ENCODE data around the gene VEGFD.

The VEGFD gene

DNA sequence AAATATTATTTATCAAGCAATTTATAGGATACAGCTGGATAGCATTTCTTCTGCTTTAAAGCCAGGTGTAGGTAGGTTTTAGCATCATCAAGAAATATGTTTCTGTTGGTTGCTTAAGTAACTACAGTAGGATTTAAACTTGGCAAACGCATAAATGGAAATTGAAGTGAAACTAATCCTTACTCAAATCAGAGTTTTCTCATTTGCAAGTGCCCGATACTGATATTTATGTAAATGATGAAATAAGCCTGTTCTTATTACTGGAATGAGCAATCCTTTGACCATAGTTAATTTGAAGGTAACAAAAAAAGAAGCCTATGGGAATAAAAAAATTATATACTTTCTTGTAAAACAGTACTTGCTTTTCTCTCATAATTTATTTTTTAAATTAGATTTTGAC lies 25.7 kb downstream of the VEGFD start:
- Histone ChIP-seq H3K9ac (ENCODE audit: low read depth, low read length) (no peak overlapping the region), H3K27ac (ENCODE audit: low read depth, low read length) (no peak overlapping the region), H3K36me3 (ENCODE audit: control insufficient read depth, insufficient read depth, low read length) (no peaks in the 10 kb centered on the region), H3K27me3 (ENCODE audit: control insufficient read depth, insufficient read depth, low read length) (no peaks in the 10 kb centered on the region; the same call in 1 of the 2 replicates), H3K4me3 (ENCODE audit: low read depth, low read length) (no peak overlapping the region), H3K4me1 (ENCODE audit: control insufficient read depth, insufficient read depth, low read length) (no peaks in the 10 kb centered on the region), H3K9me3 (ENCODE audit: control insufficient read depth, insufficient read depth, low read length) (peaks cover 3% of the 10 kb centered on the region; the same call in 1 of the 2 replicates)

DNA sequence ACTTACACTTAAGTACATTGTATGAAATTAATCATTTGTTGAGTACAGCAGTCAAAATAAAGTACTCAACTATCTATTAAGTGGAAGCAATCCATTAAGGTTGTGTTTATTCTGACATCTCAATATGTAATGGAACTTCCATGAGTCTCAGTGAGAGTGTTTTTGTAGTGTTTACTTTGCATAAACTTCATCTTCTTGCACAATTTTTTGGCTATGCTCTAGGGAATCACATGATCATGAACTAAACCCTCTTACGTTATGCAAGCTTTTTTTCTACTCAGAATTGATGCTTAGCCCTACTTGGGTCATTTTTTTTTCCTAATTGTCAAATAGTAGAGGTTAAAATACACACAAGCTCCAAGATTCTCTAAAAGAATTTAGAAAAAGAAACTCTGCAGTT lies 27.8 kb downstream of the VEGFD start:
- Histone ChIP-seq H3K27ac (ENCODE audit: low read depth, low read length) (no peak overlapping the region), H3K9me3 (ENCODE audit: control insufficient read depth, insufficient read depth, low read length) (peaks cover 3% of the 10 kb centered on the region; the same call in 1 of the 2 replicates), H3K36me3 (ENCODE audit: control insufficient read depth, insufficient read depth, low read length) (no peaks in the 10 kb centered on the region), H3K4me1 (ENCODE audit: control insufficient read depth, insufficient read depth, low read length) (no peaks in the 10 kb centered on the region), H3K9ac (ENCODE audit: low read depth, low read length) (no peak overlapping the region), H3K27me3 (ENCODE audit: control insufficient read depth, insufficient read depth, low read length) (no peaks in the 10 kb centered on the region; the same call in 1 of the 2 replicates), H3K4me3 (ENCODE audit: low read depth, low read length) (no peak overlapping the region)

DNA sequence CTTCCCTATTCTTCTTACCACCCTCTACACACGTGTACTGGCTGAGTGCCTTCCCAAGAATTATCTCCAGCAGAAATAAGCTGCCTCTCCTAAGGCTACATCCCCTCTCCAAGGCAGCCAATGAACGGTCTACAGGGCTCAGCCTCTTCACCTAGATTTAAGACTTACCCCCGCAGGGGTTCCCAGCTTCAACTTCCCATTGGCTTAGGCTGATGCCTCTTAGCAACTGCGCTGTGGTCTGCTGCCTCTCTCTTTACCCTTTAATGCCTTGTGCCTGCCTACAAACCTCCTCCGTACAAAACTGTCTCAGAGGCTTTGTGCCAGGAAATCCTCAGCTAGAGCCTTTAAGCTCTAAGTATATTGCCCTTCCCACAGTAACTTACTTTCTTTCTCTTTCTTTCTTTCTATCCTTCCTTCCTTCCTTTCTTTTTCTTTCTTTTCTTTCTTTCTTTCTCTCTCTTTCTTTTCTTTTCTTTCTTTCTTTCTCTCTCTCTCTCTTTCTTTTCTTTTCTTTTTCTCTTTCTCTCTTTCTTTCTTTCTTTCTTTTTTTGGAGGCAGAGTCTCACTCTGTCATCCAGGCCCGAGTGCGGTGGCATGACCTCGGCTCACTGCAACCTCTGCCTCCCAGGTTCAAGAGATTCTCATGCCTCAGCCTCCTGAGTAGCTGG lies 33.8 kb downstream of the VEGFD start:
- H3K9ac ChIP-seq (ENCODE audit: low read depth, low read length) = no peak overlapping the region
- H3K4me3 ChIP-seq (ENCODE audit: low read depth, low read length) = no peak overlapping the region
- H3K27ac ChIP-seq (ENCODE audit: low read depth, low read length) = no peak overlapping the region
- no peaks in the 10 kb centered on the region for H3K4me1 ChIP-seq (ENCODE audit: control insufficient read depth, insufficient read depth, low read length)
- no peaks in the 10 kb centered on the region for H3K36me3 ChIP-seq (ENCODE audit: control insufficient read depth, insufficient read depth, low read length)
- H3K9me3 ChIP-seq (ENCODE audit: control insufficient read depth, insufficient read depth, low read length) = no peaks in the 10 kb centered on the region
- peaks cover 24% of the 10 kb centered on the region for H3K27me3 ChIP-seq (ENCODE audit: control insufficient read depth, insufficient read depth, low read length)

DNA sequence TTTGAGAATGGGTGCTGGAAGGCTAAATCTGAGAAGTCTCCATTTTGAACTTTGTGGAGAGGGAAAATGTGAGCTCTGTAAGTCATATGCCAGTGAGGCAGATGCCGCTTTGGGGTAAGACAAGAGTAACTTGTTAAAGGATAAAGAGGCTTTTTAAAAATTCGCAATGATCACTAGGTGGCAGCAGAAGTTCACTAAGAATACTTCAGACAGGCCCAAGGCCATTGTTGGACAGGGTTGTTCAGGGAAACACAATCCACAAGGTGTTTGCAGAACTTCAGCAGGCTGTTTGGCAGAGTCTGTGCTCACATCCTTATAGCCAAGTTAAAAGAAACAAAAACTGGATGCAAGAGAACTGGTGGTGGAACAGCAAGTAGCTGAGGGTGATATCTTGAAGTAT lies 35.2 kb downstream of the VEGFD start:
- peaks cover 4% of the 10 kb centered on the region; the same call in 1 of the 2 replicates for H3K4me1 ChIP-seq (ENCODE audit: control insufficient read depth, insufficient read depth, low read length)
- H3K4me3 ChIP-seq (ENCODE audit: low read depth, low read length) = no peak overlapping the region
- H3K27ac ChIP-seq (ENCODE audit: low read depth, low read length) = no peak overlapping the region
- H3K9me3 ChIP-seq (ENCODE audit: control insufficient read depth, insufficient read depth, low read length) = no peaks in the 10 kb centered on the region
- H3K27me3 ChIP-seq (ENCODE audit: control insufficient read depth, insufficient read depth, low read length) = peaks cover 31% of the 10 kb centered on the region
- H3K36me3 ChIP-seq (ENCODE audit: control insufficient read depth, insufficient read depth, low read length) = no peaks in the 10 kb centered on the region
- no peak overlapping the region for H3K9ac ChIP-seq (ENCODE audit: low read depth, low read length)

DNA sequence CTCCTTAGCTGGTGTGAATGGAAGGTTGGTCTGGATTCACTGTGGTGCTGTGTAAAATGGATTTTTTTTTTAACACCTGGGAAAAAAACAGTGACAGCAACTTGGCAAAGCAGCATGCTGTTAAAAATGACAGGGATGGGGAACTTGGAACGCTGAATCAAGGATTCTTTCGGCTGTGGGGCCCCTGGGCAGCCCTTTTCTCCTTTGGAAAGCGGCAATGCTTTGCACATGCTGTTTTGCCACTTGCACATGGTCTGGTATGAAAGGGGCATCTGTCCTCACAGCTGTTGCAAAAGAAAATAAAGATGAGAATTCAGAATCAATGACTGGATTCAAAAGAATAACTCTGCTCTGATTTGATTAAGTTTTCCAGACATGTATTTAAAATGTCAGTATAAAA lies 38.2 kb downstream of the VEGFD start:
- Histone ChIP-seq H3K27ac (ENCODE audit: low read depth, low read length) (no peak overlapping the region), H3K27me3 (ENCODE audit: control insufficient read depth, insufficient read depth, low read length) (peaks cover 46% of the 10 kb centered on the region), H3K4me1 (ENCODE audit: control insufficient read depth, insufficient read depth, low read length) (peaks cover 5% of the 10 kb centered on the region; the same call in 1 of the 2 replicates), H3K9ac (ENCODE audit: low read depth, low read length) (no peak overlapping the region), H3K9me3 (ENCODE audit: control insufficient read depth, insufficient read depth, low read length) (no peaks in the 10 kb centered on the region), H3K4me3 (ENCODE audit: low read depth, low read length) (no peak overlapping the region), H3K36me3 (ENCODE audit: control insufficient read depth, insufficient read depth, low read length) (no peaks in the 10 kb centered on the region)

DNA sequence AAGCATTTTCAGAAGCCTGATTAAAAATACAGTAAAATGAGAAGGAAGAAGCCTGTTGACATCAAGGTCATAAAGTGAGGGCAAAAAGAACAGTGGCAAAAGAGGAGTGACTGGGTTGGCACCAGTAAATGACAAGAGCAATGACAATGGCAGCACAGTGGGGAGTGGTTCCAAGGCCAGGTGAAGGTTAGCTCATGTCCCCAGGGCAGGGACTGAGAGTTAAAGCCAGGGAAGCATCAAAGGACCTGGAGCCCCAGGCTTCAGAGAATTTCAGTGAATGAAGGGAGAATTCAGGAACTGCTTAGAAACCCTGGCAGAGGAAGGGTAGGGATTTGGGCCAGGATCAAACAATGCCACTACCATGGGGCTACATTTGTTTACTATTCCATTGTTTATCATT lies 40.1 kb downstream of the VEGFD start:
- Histone ChIP-seq H3K36me3 (ENCODE audit: control insufficient read depth, insufficient read depth, low read length) (no peaks in the 10 kb centered on the region), H3K9me3 (ENCODE audit: control insufficient read depth, insufficient read depth, low read length) (no peaks in the 10 kb centered on the region), H3K4me3 (ENCODE audit: low read depth, low read length) (no peak overlapping the region), H3K9ac (ENCODE audit: low read depth, low read length) (no peak overlapping the region), H3K27me3 (ENCODE audit: control insufficient read depth, insufficient read depth, low read length) (peaks cover 46% of the 10 kb centered on the region), H3K27ac (ENCODE audit: low read depth, low read length) (no peak overlapping the region), H3K4me1 (ENCODE audit: control insufficient read depth, insufficient read depth, low read length) (peaks cover 5% of the 10 kb centered on the region; the same call in 1 of the 2 replicates)

DNA sequence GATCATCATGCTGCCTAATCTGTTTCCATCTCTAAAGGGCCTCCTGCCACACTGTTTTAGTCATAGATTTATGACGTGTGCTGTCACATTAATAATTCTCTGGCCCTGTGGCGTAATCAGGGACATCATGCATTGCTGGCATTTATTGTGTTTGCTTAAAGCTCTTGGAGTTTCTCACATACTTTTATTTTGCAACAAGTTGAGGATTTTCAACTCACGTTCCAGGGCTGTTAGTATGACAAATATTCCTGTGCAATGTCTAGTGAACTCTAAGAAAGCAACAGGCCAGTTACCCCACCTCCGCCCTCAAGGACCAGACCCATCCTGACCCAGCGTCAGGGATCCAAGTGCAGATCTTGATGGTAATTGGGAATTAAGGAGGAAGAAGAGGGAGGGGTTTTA lies 41.1 kb downstream of the VEGFD start:
- H3K4me1 ChIP-seq (ENCODE audit: control insufficient read depth, insufficient read depth, low read length) = peaks cover 5% of the 10 kb centered on the region; the same call in 1 of the 2 replicates
- H3K4me3 ChIP-seq (ENCODE audit: low read depth, low read length) = no peak overlapping the region
- H3K36me3 ChIP-seq (ENCODE audit: control insufficient read depth, insufficient read depth, low read length) = no peaks in the 10 kb centered on the region
- no peaks in the 10 kb centered on the region for H3K9me3 ChIP-seq (ENCODE audit: control insufficient read depth, insufficient read depth, low read length)
- peaks cover 48% of the 10 kb centered on the region for H3K27me3 ChIP-seq (ENCODE audit: control insufficient read depth, insufficient read depth, low read length)
- H3K9ac ChIP-seq (ENCODE audit: low read depth, low read length) = no peak overlapping the region
- no peak overlapping the region for H3K27ac ChIP-seq (ENCODE audit: low read depth, low read length)

DNA sequence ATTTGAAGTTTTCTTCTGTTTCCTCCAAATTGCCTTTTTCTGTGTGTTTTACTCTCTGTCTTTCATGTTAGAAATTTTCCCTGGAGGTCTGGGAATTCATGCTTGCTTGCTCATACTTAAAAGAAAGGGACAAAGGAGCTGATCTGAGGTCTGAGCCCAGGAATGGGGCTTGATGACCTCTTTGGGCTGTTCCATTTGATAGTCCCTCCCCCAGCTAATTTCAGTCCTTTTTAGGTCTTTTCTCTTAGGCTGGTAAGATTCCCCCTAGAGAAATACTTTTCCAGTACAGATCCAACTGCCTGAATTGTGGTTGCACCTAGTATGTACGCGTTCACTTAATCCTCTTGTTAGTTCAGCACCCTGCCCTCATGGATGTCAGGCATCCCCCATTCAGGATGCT lies 43.3 kb downstream of the VEGFD start:
- peaks cover 40% of the 10 kb centered on the region for H3K27me3 ChIP-seq (ENCODE audit: control insufficient read depth, insufficient read depth, low read length)
- no peaks in the 10 kb centered on the region for H3K36me3 ChIP-seq (ENCODE audit: control insufficient read depth, insufficient read depth, low read length)

DNA sequence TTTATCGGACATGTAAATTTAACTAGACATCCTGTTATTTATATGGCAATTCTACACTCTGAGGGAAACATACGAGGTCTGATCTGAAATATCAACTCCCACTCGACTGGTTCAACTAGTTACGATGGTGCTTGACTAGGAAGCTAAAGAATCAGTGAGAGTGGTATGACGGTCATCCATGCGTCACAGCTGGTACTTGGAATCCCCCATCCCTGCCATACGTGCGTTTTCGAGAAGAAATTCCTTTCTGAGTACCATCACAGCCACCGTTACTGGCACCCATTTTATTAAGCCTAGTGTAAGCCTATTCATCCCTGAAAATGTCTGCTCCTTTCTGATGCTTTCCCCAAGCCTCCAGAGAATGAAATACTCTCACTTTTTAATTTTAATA lies 48.2 kb downstream of the VEGFD start:
- H3K36me3 ChIP-seq (ENCODE audit: control insufficient read depth, insufficient read depth, low read length) = peaks cover 6% of the 10 kb centered on the region
- H3K9ac ChIP-seq (ENCODE audit: low read depth, low read length) = no peak overlapping the region
- H3K4me1 ChIP-seq (ENCODE audit: control insufficient read depth, insufficient read depth, low read length) = no peaks in the 10 kb centered on the region
- no peaks in the 10 kb centered on the region for H3K9me3 ChIP-seq (ENCODE audit: control insufficient read depth, insufficient read depth, low read length)
- H3K27me3 ChIP-seq (ENCODE audit: control insufficient read depth, insufficient read depth, low read length) = peaks cover 15% of the 10 kb centered on the region
- H3K27ac ChIP-seq (ENCODE audit: low read depth, low read length) = no peak overlapping the region
- peak overlapping the region; percentile 66 for H3K4me3 ChIP-seq (ENCODE audit: low read depth, low read length)

More for the DNA sequence above, 43.3 kb downstream of the VEGFD start:
- no peak overlapping the region for H3K9ac ChIP-seq (ENCODE audit: low read depth, low read length)
- H3K27ac ChIP-seq (ENCODE audit: low read depth, low read length) = no peak overlapping the region
- H3K9me3 ChIP-seq (ENCODE audit: control insufficient read depth, insufficient read depth, low read length) = no peaks in the 10 kb centered on the region
- peaks cover 5% of the 10 kb centered on the region; the same call in 1 of the 2 replicates for H3K4me1 ChIP-seq (ENCODE audit: control insufficient read depth, insufficient read depth, low read length)
- H3K4me3 ChIP-seq (ENCODE audit: low read depth, low read length) = no peak overlapping the region

DNA sequence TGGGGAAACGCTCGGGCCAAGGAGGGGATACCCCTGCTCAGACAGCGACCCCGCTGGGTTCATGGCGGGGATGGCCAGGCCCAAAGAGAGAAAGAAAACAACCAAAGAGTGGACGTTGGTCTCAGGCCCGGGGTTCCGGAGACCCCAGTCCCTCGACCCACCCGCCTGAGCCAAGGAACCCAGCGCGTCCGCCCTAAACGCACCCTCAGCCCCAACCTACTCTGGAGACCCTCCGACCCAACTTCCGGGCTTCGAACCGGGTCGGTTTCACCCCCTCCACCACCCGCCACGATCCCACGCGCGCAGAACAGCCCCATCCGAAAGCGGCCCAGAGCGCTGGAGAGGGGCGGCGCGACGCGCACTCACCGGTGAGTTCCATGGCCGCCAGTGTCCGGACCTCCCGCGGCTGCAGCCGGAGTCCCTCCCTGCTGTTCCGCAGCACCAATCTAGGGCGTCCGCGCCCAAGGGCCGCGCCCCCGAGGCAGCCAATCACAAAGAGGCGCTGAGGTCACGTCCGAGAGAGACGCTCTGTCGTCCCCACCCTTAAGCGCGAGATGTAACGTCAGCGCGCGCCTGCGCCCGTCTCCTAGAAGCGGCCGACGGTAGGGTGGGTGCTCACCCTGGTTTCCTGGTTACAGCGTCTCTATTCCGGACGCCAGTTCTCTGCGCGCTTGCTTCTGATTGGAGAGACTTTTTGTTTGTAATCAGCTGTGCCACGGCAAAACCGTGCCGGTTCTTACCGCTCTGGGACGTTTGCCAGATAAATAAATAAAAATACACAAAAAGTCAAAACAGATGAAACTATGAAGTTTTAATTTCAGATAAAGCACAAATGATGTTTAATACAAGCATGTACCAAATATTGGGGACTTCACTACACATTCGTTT lies 48.8 kb downstream of the VEGFD start, which contains the start of gene PIGA:
Gene PIGA, minus strand, starts transcription at position 389 of the 888 bp plus-strand sequence. CDS start 3,593 bp downstream, outside the sequence.
- H3K9ac ChIP-seq (ENCODE audit: low read depth, low read length) = peak within 1 kb of the TSS; percentile 80; the same call in 1 of the 2 replicates
- H3K4me1 ChIP-seq (ENCODE audit: control insufficient read depth, insufficient read depth, low read length) = no peaks in the 10 kb centered on the region
- peaks cover 11% of the 10 kb centered on the region for H3K36me3 ChIP-seq (ENCODE audit: control insufficient read depth, insufficient read depth, low read length)
- peaks cover 15% of the 10 kb centered on the region for H3K27me3 ChIP-seq (ENCODE audit: control insufficient read depth, insufficient read depth, low read length)
- H3K27ac ChIP-seq (ENCODE audit: low read depth, low read length) = peak within 1 kb of the TSS; percentile 45
- H3K4me3 ChIP-seq (ENCODE audit: low read depth, low read length) = peak within 1 kb of the TSS; percentile 85
- H3K9me3 ChIP-seq (ENCODE audit: control insufficient read depth, insufficient read depth, low read length) = no peaks in the 10 kb centered on the region

DNA sequence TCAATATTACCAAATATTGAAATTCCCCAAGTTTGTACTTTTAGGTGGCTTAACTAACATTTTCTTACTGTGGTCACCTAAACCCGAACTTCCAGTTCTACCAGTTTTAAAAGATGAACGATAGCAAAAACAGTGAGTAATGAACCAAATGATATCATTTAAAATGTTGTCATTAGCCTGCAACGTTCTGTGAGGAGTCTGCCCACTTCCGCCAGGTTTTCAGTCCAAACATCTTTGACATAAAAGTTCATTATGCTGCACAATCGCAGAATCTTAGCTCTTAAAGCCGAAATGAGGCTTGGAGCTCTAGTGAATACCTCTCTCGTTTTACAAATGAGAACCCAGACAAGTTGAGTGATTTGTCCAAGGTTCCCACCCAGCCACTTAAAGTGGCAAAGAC lies 49.7 kb downstream of the VEGFD start:
- Histone ChIP-seq H3K4me1 (ENCODE audit: control insufficient read depth, insufficient read depth, low read length) (no peaks in the 10 kb centered on the region), H3K27ac (ENCODE audit: low read depth, low read length) (peak overlapping the region; percentile 45), H3K9ac (ENCODE audit: low read depth, low read length) (peak overlapping the region; percentile 80; the same call in 1 of the 2 replicates), H3K4me3 (ENCODE audit: low read depth, low read length) (peak overlapping the region; percentile 85), H3K36me3 (ENCODE audit: control insufficient read depth, insufficient read depth, low read length) (peaks cover 13% of the 10 kb centered on the region), H3K27me3 (ENCODE audit: control insufficient read depth, insufficient read depth, low read length) (peaks cover 15% of the 10 kb centered on the region), H3K9me3 (ENCODE audit: control insufficient read depth, insufficient read depth, low read length) (no peaks in the 10 kb centered on the region)
